Stimulated activated CD8-positive, alpha-beta memory T cell treated with anti-CD3 and anti-CD28 coated beads, Interleukin-12 subunit alpha, Interleukin-12 subunit beta, amount 100 ng/mL, for 24 hours (primary cell): ENCODE measurements around the gene OGG1.

Experiments used
- DNase-seq: peaks from one replicate; pipeline ENCODE4 v3.0.0-alpha.2; 2020; ENCODE audit errors: extremely low read depth

The OGG1 gene

DNA sequence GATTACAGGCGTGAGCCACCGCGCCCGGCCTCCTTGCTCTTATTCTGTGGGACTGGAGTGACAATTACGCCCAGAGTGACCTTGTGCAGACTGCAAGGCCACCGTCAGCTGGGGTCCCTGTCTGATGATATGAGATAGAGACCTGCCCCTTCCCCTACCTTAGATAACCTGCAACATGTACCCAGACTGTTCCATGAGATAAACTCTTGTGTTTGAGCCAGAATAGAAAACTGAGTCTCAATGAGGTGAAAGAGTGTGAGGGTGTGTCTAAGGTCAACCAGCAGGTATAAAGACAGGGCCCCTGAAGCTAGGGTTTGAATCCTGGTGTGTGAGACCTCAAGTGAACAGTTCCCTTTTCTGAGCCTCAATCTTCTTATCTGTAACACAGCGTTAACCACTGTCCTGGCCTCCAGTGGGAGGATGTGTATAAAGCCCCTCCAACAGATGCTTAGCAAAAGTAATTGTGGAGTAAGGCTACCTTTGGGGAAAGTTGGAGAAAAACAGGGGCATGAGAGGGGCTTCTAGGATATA, 36.5 kb downstream of the OGG1 start:
- DNase-seq: no peak

DNA sequence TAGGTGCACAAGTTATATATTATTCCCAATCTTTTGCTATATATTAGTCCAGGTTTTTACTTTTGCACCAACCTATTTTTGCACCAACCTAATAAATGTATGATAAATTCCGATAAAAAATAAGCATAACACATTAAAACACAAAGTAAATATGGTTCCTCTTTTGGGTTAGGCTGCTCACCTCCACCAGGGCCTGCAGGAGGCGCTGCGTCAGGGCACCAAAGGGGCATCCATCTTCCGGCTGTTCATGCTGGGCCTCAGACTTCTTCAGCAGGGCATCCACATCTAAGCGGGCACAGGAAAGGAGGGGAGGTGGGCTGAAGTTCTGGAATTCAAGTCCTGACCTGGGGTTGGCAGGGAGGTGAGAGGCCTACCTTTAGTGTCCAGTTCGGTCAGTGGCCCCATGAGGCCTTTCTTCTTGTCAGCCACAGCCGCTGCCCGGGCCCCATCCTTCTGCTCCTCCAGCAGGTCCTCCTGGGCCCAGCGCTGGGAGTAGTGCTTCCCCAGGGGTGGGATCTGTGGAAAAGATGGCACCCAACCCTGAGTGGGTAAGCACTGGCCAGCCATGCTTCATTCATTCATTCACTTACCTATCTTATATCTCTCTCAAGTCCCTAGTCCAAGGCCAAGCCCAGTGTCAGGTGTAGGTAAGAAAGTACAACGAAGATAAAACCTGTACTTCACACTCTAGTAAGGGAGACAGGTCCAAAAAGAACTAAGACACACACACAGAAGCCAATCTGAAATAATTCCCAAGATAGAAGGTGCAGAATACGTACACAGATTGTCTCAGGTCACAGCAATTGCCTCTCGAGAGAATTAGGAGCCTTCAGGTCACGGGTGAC, 37.3 kb downstream of the OGG1 start:
- no peak for DNase-seq

DNA sequence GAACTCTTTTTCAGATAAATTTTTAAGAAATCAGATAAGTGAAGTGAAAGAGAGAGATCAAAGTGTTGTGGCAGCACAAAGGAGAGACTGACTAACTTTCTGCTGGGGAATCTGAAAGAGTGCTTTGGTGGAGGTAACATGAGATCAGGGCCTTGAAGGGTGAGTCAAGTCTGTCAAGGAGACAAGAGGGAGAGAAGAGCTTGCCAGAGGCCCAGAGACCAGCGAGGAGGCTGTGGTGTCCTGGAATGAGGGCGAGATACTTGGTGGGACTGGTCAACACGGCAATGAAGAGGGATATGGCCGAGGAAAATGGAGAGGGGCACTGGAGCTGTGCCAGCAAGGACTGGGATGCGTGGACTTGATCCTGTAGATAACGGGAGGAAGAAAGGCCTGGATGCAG, 38.0 kb downstream of the OGG1 start:
- no peak for DNase-seq

DNA sequence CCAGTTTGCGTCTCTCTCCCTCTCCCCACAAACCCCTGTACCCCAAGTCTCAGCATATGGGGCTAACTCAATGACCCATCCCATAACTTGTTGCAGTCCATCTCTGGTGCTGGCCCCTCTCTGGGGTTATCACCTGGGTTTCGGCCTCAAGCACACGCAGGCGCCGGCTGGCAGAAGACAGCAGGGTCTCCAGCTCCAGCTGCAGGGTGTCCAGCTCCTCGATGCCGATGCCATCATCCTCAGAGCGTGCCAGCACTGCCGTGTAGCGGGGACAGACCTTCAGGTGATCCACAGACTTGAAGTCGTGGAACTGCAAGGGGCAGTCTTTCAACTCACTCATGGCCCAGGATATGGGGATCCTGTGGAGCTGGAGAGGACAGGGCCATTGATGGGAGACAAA, 41.4 kb downstream of the OGG1 start:
- DNase-seq: no peak

DNA sequence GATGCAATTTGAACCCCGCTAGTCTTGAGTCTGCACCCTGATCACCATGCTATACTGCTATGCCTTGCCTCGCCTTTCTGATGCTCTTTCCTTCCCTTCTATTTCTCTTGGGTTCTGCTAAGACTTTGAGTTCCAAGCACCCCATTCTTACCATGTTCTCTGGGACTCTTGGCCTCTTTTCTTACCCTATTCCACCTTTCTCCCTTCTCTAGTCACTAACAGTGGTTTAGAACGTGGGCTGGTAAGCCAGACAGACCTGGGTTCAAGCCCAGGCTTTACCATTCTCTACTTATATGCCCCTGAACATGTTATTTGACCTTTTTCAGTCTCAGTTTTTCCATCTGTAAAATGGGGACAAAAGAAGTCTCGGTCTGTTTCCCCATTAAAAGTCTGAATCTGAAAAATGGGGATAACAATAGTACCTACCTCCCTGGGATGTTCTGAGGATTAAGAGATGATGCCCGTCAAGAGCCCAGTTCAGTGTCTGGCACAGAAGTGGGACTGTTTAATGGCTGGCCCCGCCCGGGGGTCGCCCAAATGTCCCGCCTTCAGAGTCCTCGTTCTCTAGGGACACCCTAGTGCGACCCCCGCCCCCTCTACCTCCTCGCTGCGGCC, 42.1 kb downstream of the OGG1 start:
- DNase-seq: no peak

DNA sequence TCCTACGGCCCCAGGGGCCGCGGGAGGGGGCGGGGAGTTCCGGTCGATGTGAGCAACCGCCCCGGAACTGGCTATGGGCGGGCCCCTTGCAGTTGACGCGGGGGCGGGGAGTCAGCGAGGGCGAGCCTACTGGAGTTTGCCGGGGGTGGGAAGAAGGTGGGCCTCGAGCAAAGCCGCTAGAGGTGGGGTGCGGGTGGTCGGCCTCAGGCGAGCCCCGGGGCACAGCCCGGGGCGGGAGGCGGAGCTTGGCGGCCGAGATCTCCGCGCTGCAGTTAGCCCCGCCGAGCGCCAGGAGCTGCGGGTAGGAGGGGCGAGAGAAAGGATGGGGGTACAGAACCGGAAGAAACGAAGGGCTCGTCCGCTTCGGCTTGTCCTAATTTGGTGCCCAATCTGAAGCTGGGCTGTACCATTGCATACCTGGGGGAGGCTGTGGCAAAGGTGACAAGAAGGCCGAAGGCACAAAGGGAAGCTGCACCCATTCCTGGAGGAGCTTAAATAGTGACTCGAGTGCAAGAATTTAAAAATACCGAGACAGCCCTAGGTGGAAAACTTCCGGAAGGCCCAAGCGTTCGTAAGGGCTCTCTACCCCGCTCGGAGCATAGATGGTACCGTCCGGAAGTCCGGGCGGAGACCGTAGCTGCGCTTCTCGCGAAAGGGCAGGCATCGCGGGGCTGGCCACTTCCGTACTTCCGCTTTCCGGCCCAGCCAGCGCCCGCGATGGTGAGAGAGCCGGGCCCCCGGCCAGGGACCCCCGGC, 42.8 kb downstream of the OGG1 start, which contains the start of the genes ARPC4 and TADA3:
Gene ARPC4, plus strand, starts transcription at position 678 of the 756 bp plus-strand sequence. Its CDS starts 40 bp downstream, at position 718.
Gene TADA3, minus strand, starts transcription at position 69 of the 756 bp plus-strand sequence. CDS start 1,007 bp downstream, outside the sequence.
- DNase-seq: peak; percentile 86

DNA sequence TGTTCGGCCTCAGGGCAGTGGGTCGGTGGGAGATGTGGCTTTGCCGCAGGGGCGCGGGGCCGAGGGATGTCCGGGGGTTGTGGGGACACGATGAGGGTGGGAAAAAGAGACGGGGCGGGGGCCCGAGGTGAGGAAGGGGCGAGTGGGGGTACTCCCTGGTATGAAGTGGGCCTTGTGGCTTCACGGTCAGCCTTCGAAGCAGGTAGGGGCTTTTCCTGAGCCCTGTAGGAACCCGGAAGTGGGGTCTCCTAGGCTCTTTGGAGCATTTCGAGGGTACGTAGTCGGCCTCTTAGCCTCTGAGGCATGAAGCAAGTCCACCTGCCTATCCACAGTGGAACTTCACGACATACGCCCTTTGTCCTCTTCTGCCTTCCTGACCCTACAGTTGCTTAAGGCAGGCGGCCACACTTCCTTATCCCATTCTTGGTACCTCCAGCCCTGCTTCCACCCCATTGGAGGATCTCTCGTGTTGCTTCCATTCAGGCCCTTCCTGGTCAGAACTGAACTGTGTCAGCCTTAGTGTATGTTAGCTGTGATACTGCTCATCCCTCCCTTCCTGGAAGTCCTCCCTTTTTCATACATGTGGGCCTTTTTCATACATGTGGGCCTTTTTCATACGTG, 43.5 kb downstream of the OGG1 start:
- DNase-seq: no peak

DNA sequence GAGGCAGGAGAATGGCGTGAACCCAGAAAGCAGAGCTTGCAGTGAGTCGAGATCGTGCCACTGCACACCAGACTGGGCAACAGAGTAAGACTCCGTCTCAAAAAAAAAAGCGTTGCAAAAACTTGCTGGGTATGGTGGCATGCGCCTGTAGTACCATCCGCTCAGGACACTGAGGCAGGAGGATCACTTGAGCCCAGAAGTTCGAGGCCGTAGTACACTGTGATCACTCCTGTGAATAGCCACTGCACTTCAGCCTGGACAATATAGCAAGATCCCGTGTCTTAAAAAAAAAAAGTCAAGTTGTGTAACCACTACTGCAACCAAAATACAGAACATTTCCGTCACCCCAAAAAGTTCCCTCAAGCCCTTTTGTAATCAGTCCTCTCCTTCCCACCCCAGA, 44.6 kb downstream of the OGG1 start:
- no peak for DNase-seq

DNA sequence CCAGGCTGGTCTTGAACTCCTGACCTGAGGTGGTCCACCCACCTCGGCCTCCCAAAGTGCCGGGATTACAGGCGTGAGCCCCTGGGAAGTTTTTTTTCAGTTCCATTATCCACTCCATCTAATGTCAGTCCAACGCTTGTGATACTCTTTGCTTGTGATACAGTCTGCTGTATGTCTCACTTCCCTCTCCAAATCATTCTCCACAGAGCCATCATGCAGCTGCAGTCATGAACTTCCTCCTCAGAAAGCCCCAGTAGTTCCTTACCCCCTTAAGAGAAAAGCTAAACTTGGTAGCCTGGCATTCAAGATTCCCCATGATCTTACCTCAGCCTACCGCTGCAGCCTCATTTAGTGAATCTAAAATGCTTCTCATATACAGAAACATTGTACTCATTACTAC, 45.5 kb downstream of the OGG1 start:
- DNase-seq: no peak

DNA sequence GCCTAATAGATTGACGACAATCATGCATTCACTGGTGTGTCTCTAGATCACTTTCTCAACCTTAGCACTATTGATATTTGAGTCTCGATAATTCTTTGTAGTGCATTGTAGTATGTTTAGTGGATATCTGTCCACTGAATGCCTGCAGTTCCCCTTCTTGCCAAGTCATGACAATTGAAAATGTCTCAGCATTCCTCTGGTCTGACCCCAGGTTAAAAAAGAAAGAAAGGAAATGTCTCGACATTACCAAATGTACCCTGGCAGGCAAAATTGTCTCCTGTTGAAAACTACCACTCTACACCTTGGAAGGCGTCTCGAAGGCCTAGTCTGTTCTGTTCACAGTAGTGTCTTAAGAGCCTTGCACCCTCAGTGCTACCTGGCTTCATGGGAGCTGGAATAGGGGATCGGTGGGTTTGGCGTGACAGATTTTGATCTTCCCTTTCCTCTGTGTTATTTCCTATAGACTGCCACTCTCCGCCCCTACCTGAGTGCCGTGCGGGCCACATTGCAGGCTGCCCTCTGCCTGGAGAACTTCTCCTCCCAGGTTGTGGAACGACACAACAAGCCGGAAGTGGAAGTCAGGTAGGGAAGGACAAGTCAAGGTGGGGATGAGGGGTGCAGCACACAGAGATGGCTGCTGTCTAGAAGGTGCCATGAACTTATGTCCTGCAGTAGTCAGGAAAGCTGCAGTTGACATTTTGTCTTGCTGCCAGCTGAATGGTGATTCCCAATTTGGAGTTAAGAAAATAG, 47.6 kb downstream of the OGG1 start:
- DNase-seq: no peak

DNA sequence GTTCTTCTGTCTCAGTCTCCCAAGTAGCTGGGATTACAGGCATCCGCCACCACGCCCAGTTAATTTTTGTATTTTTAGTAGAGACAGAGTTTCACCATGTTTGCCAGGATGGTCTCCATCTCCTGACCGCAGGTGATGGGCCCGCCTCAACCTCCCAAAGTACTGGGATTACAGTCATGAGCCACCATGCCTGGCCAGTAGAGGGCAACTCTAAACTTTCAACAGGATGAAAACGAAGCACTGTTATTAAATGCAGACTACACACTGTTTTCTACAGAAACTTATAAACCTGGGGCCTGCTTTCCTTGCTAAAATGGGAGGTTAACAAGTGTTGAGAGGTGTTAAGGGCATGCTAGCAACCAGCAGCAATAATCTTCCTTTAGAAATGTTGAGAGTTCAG, 50.8 kb downstream of the OGG1 start:
- DNase-seq: no peak

DNA sequence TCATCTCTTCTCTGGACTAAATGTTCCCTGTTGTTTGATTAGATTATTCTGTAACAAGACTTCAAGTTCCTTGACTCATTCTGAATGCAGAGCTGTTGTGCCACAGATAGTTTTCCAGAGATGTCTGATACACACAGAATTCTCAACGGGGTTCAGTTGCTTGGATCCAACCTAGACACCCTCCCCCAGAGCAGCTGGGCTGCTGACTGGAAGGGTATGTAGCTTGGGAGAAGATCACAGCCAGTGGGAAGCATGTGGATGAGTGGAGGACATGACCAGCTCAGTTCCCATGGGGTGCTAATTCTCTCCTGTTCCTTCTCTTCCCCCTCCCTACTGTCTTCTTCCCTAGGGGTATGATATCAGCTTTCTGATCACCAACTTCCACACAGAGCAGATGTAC, 53.7 kb downstream of the OGG1 start:
- no peak for DNase-seq

DNA sequence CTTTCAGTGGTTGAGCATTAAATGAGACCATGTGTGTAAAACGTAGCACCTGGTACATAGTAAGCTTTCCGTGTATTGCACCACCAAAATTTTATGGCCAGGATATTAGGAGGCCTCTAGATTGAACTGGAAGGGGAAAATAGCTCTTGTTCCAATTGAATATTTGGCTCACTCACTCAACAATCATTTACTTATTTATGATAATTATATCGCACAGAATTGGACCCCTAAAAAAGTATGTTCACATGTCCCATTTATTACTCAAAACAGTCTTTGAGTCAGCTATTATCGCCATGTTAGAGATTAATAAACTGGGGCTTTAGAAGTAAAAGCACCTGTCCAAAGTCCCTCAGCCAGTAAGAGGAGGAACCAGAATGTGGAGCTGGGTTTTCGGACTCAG, 55.2 kb downstream of the OGG1 start:
- no peak for DNase-seq

DNA sequence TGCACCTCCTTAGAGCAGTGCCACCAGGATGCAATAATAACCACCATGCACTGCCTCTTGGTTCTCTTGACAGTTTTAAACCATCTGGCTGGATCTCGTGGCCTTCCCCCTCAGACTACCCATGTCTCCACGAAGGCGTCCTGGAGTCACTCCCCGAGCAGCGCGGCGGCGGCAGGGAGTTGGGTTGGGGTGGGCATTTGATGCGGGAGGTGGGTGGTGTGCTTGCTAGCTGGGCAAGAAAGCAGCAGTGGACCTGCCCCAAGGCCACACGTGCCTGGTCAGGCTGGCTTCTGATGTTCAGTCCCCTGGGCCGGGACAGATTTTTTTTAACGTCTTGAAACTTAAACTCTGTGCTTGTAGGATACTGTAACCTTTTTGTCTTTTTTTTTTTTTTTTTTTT, 56.4 kb downstream of the OGG1 start:
- no peak for DNase-seq
